Spleen (tissue), 7 donors: ENCODE data around the gene RPRD1A.

Experiments
- CTCF ChIP-seq, 11 experiments: fragments of 200-600 bp in 7 of 11; fragments of 450-650 bp in 4 of 11; sonication (generic) in 4 of 11; IDR thresholded peaks in 8 of 11; conservative IDR thresholded peaks in 3 of 11; 1 replicate in 7 of 11; 2 replicates in 4 of 11; pipeline versions ENCODE4 v1.4.0 to v1.8.0; 2016 to 2021; ENCODE audit warnings: antibody characterized with exemption in 11 of 11, inconsistent platforms in 4 of 11, mild to moderate bottlenecking in 1 of 11
- POLR2A ChIP-seq, 3 donors: fragments of 450-650 bp; IDR thresholded peaks; one replicate each; pipeline ENCODE4 v1.5.1; 2017; ENCODE audit warnings: antibody characterized with exemption in 3 of 3, mild to moderate bottlenecking in 1 of 3
- POLR2AphosphoS5 ChIP-seq, 3 donors: sonication (generic); formaldehyde crosslinking; IDR thresholded peaks; one replicate each; pipeline ENCODE4 v1.5.1; 2017; ENCODE audit warnings: antibody characterized with exemption in 3 of 3
- donor health status: DM: no; HTN: no; CAD: no; lungs with moderate emphysema.
- donor health status: DM: no; HTN: no; CAD: no.
- donor health status: DM: no; HTN: no; CAD: no.

GRCh38 chr18:36064027-36064808 lies 3.1 kb downstream of the RPRD1A start:
- TF ChIP-seq CTCF (IDR thresholded peaks at IDR 0.05 in 8 of 11, conservative IDR thresholded peaks at IDR 0.05 in 3 of 11) (no peak), POLR2A (IDR thresholded peaks at IDR 0.05) (no peak), POLR2AphosphoS5 (IDR thresholded peaks at IDR 0.05) (peak in 1 of 3 donors; percentile 23)
